HL-60 (cell line): ENCODE results near the gene ULBP1.
"Not testable (repeated sequence)": the region's sequence is repeated elsewhere in the genome, so short reads cannot be mapped to it uniquely, and the experiment has no call there.

Source experiments
- DNase-seq, 2 experiments: peaks; one replicate each; pipeline ENCODE4 v3.0.0-alpha.2; 2010 to 2020; ENCODE audit warnings: low read depth in 1 of 2, low spot score in 1 of 2
- H3K27ac ChIP-seq: fragments of 250-450 bp; sonication (Bioruptor Pico); replicated peaks from 2 replicates; pipeline ENCODE4 v1.5.1; 2020; ENCODE audit warnings: mild to moderate bottlenecking, moderate library complexity
- H3K27me3 ChIP-seq: fragments of 250-450 bp; sonication (Bioruptor Pico); 2 replicates; pipeline ENCODE4 v1.5.1; 2021; ENCODE audit warnings: mild to moderate bottlenecking, moderate library complexity; ENCODE audit not compliant: insufficient read depth, poor library complexity, severe bottlenecking
- H3K4me3 ChIP-seq: replicated peaks from 2 replicates; pipeline ENCODE4 v1.5.1; 2011; ENCODE audit warnings: mild to moderate bottlenecking, control low read depth, low read length; ENCODE audit not compliant: insufficient read depth
- GABPA ChIP-seq: IDR thresholded peaks from 2 replicates; pipeline ENCODE4 v1.6.1; 2012; ENCODE audit warnings: low read depth
- POLR2AphosphoS5 ChIP-seq: IDR thresholded peaks from 2 replicates; pipeline ENCODE4 v1.6.1; 2012; ENCODE audit warnings: low read depth
- SPI1 ChIP-seq: IDR thresholded peaks from 2 replicates; pipeline ENCODE4 v1.6.1; 2012; ENCODE audit warnings: low read depth, mild to moderate bottlenecking, borderline replicate concordance
- TF ChIP-seq, protein P1 (sequence below): IDR thresholded peaks from one replicate; pipeline ENCODE4 v1.5.1; 2011; ENCODE audit warnings: low read length, control low read depth, inconsistent platforms; ENCODE audit not compliant: insufficient read depth
- TF ChIP-seq, protein P2 (sequence below): IDR thresholded peaks from 2 replicates; pipeline ENCODE4 v1.6.1; 2012; ENCODE audit warnings: low read depth; ENCODE audit not compliant: insufficient replicate concordance

ULBP1 gene

DNA sequence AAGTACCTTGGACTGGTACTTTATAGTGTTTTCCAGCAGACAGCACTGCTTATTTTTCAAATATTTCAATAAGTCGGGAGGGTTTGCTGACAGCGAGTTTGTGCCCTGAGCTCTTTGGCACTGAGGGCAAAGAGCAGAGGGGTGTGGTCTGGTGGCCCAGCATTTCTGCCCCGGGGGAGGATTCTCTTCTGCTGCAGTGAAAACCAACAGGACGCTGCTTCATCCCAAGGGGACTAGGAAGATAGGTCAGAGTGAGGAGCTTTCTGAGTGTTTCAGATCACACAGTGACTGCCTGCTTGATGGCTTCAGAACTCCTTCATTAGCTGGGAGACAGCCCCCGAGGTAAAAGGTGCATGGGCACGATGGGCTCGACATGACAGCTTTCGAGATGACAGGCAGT is 13.3 kb upstream of the ULBP1 start:
- H3K27ac ChIP-seq = no peak overlapping the region
- DNase-seq = no peak
- no peak overlapping the region for H3K4me3 ChIP-seq
- H3K27me3 ChIP-seq = peaks cover 26% of the 10 kb centered on the region
- TF ChIP-seq, protein P1, sequence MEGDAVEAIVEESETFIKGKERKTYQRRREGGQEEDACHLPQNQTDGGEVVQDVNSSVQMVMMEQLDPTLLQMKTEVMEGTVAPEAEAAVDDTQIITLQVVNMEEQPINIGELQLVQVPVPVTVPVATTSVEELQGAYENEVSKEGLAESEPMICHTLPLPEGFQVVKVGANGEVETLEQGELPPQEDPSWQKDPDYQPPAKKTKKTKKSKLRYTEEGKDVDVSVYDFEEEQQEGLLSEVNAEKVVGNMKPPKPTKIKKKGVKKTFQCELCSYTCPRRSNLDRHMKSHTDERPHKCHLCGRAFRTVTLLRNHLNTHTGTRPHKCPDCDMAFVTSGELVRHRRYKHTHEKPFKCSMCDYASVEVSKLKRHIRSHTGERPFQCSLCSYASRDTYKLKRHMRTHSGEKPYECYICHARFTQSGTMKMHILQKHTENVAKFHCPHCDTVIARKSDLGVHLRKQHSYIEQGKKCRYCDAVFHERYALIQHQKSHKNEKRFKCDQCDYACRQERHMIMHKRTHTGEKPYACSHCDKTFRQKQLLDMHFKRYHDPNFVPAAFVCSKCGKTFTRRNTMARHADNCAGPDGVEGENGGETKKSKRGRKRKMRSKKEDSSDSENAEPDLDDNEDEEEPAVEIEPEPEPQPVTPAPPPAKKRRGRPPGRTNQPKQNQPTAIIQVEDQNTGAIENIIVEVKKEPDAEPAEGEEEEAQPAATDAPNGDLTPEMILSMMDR = no peak
- no peak for TF ChIP-seq GABPA
- TF ChIP-seq SPI1 = no peak
- no peak for TF ChIP-seq POLR2AphosphoS5
- TF ChIP-seq, protein P2, sequence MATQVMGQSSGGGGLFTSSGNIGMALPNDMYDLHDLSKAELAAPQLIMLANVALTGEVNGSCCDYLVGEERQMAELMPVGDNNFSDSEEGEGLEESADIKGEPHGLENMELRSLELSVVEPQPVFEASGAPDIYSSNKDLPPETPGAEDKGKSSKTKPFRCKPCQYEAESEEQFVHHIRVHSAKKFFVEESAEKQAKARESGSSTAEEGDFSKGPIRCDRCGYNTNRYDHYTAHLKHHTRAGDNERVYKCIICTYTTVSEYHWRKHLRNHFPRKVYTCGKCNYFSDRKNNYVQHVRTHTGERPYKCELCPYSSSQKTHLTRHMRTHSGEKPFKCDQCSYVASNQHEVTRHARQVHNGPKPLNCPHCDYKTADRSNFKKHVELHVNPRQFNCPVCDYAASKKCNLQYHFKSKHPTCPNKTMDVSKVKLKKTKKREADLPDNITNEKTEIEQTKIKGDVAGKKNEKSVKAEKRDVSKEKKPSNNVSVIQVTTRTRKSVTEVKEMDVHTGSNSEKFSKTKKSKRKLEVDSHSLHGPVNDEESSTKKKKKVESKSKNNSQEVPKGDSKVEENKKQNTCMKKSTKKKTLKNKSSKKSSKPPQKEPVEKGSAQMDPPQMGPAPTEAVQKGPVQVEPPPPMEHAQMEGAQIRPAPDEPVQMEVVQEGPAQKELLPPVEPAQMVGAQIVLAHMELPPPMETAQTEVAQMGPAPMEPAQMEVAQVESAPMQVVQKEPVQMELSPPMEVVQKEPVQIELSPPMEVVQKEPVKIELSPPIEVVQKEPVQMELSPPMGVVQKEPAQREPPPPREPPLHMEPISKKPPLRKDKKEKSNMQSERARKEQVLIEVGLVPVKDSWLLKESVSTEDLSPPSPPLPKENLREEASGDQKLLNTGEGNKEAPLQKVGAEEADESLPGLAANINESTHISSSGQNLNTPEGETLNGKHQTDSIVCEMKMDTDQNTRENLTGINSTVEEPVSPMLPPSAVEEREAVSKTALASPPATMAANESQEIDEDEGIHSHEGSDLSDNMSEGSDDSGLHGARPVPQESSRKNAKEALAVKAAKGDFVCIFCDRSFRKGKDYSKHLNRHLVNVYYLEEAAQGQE = no peak

DNA sequence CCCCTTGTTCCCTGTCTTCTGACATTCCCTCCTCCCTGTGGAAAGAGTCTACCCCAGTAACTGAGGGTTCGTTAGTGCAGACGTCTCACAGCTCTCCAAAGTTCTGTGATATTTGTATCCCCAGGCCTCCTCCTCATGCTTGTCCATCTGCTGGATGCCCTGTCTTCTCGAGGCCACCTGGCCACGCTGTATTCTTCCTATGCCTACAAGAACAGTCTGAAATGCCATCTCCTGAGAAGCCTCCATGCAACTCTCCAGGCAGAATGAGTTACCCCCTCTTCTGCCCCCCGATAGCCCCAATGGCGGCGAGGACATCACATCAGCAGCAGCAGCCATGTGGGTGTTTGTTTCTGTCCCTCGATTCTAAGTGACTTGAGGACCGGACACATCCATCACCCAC is 12.6 kb upstream of the ULBP1 start:
- no peak overlapping the region for H3K4me3 ChIP-seq
- peaks cover 32% of the 10 kb centered on the region for H3K27me3 ChIP-seq
- H3K27ac ChIP-seq = no peak overlapping the region
- TF ChIP-seq SPI1 (no peak), POLR2AphosphoS5 (no peak), GABPA (no peak)
- TF ChIP-seq, protein P1 = no peak
- TF ChIP-seq, protein P2 = no peak
- no peak for DNase-seq

DNA sequence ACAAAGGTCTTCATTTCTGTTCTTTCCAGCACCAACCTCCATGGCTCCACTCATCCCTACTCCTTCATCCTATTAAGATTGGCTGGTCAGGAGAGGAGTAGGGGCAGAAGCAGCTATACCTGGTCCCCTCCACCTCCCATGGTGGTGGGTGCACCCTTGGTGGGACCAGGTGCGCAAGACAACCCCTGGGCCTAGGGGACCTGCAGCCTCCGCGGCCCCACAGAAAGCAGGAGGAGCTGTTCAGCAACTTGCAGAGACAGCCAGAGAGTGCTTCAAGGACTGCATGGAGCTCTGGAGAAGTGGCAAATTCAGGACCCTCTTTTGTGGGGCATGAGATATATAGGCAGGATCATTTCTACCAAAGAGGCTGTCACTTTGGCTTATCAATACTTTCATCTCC is 12.1 kb upstream of the ULBP1 start:
- Histone ChIP-seq H3K27me3 (peaks cover 36% of the 10 kb centered on the region), H3K4me3 (no peak overlapping the region), H3K27ac (no peak overlapping the region)
- DNase-seq = no peak
- TF ChIP-seq SPI1 (no peak), POLR2AphosphoS5 (no peak), GABPA (no peak)
- TF ChIP-seq, protein P2 = no peak
- TF ChIP-seq, protein P1 = no peak

DNA sequence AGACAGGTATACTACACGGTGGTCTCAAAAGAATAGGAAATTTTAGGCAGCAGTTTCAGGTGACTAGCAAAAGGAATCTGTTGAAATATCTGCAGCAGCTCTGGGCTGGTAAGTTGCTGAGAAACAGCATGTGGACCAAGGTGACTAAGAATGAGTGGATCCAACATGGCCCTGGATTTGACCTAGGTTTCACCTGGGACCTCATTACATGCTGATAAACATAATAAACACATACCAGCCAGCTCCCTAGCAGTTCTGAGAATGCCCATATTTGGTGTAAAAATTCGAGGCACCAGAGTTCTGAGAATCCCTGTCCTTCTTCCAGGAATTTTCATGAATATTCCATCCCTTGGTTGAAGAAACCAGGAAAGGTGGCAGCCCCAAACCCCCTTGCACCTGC is 10.4 kb upstream of the ULBP1 start:
- H3K27ac ChIP-seq, DNase-seq, H3K4me3 ChIP-seq: not testable (repeated sequence)
- peaks cover 49% of the 10 kb centered on the region for H3K27me3 ChIP-seq

DNA sequence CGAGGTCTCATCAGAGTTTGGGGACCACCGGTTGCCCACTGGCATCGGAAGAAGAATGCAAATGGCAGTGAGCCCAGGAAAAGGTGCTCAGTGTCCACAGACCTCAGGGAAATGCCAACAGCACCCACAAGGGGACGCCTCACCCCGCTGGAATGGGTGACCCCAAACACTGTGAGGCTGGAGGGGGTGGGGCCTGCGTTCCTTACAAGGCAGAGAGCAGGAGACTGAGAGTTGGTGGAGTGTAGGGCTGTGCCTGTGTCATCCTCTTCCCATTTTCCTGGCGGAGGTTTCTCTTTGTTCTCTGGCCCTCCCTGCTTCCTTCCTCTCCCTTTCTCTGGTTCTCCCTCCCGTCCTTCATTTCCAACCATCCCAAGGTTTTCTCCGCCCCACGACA is 9.8 kb upstream of the ULBP1 start:
- peaks cover 49% of the 10 kb centered on the region for H3K27me3 ChIP-seq
- not testable (repeated sequence) for H3K4me3 ChIP-seq, H3K27ac ChIP-seq, DNase-seq

DNA sequence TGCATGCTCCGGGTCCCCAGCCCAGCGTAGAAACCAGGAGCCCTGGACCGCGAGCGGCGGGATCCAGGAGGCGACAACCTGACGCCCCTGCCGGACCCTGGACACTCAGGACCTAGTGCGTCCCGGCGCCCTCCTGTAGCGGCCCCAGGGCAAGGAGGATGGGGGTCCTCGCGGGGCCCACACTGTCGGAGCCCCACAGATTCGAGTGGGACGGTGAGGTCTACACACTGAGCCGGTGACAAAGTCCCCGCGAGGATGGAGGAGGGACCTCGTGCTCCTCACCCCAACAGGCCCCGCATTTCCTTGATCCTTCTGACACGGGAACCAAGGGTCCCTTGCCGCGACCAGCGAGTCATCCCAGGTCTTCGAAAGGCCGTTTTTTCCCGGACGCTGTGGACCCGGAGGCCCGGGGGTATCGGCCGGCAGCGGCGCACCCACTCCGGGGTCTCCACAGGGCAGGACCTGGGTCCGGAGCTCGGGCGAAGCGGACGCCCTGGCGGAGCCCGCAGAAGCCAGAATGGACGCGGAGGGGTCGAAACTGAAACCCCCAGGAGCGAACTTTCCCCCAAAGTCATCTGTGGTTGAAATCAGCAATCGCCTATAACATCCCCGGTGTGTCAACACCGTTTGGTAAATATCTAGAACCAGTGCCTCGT is 9.3 kb upstream of the ULBP1 start:
- H3K4me3 ChIP-seq, DNase-seq, H3K27ac ChIP-seq: not testable (repeated sequence)
- peaks cover 51% of the 10 kb centered on the region for H3K27me3 ChIP-seq
